IMR-90 (cell line): ENCODE results near the gene POLR1D. TPM values are rescaled to one million over a fixed set of nuclear protein-coding genes. Genes with fewer than 3 reads are reported as not detected.

ENCODE experiments used
- ATAC-seq: fragments of 200-7000 bp; cut with Tn5 transposase; 2 replicates; pipeline ENCODE4 v1.9.1; 2020; ENCODE audit warnings: low read depth, mild to moderate bottlenecking, moderate library complexity
- BruUV-seq: library from RNA; stranded (reverse); fragments of 400-500 nt; replicated peaks from 2 replicates; lab custom pipeline; 2021; lab: Mats Ljungman, UMichigan
- CTCF ChIA-PET: fragments of 300-600 bp; formaldehyde crosslinking; extraction: SDS; loops from one replicate; lab custom pipeline; 2021; ENCODE audit warnings: antibody characterized with exemption; lab: Yijun Ruan, JAX
- POLR2A ChIA-PET: fragments of 300-600 bp; sonication (Branson Sonifier 250); formaldehyde crosslinking; loops from one replicate; lab custom pipeline; 2022; ENCODE audit warnings: antibody characterized with exemption; ENCODE audit not compliant: unreplicated experiment; lab: Charles Lee
- DNase-seq: peaks from one replicate; pipeline ENCODE4 v3.0.0; 2013
- H2AFZ ChIP-seq: replicated peaks from 2 replicates; pipeline ENCODE3; 2013; ENCODE audit warnings: low read length, mild to moderate bottlenecking; ENCODE audit not compliant: poor library complexity
- H2AK5ac ChIP-seq: 2 replicates; pipeline ENCODE4 v1.6.1; 2013; ENCODE audit warnings: low read depth, low read length, inconsistent platforms
- H2AK9ac ChIP-seq: replicated peaks from 2 replicates; pipeline ENCODE3; 2013; ENCODE audit warnings: mild to moderate bottlenecking, low read depth, low read length, moderate library complexity; ENCODE audit not compliant: poor library complexity
- H2BK120ac ChIP-seq: 2 replicates; pipeline ENCODE4 v1.6.1; 2013; ENCODE audit warnings: low read depth, low read length, inconsistent platforms
- H2BK15ac ChIP-seq: 3 replicates; pipeline ENCODE4 v1.6.1; 2013; ENCODE audit warnings: low read depth, low read length, inconsistent platforms
- H2BK20ac ChIP-seq: 2 replicates; pipeline ENCODE4 v1.6.1; 2013; ENCODE audit warnings: low read depth, mild to moderate bottlenecking, inconsistent platforms, low read length, moderate library complexity
- H2BK5ac ChIP-seq: 2 replicates; pipeline ENCODE4 v1.6.1; 2013; ENCODE audit warnings: mild to moderate bottlenecking, low read depth, low read length, inconsistent platforms; ENCODE audit not compliant: poor library complexity, severe bottlenecking
- H3K14ac ChIP-seq: replicated peaks from 2 replicates; pipeline ENCODE4 v1.6.1; 2013; ENCODE audit warnings: low read depth, low read length, inconsistent platforms
- H3K18ac ChIP-seq: 2 replicates; pipeline ENCODE4 v1.6.1; 2013; ENCODE audit warnings: low read depth, low read length, control low read depth
- H3K23ac ChIP-seq: 2 replicates; pipeline ENCODE4 v1.6.1; 2013; ENCODE audit warnings: low read depth, low read length, inconsistent platforms
- H3K27ac ChIP-seq: 2 replicates; pipeline ENCODE4 v1.5.1; 2013; ENCODE audit warnings: mild to moderate bottlenecking, control low read depth, low read length; ENCODE audit not compliant: insufficient read depth
- H3K27me3 ChIP-seq: 2 replicates; pipeline ENCODE4 v1.6.1; 2013; ENCODE audit warnings: low read length; ENCODE audit not compliant: control insufficient read depth, insufficient read depth
- H3K36me3 ChIP-seq: 2 replicates; pipeline ENCODE4 v1.6.1; 2013; ENCODE audit warnings: low read length, mixed read lengths; ENCODE audit not compliant: control insufficient read depth, insufficient read depth
- H3K4ac ChIP-seq: 2 replicates; pipeline ENCODE4 v1.6.1; 2013; ENCODE audit warnings: low read depth, low read length, inconsistent platforms
- H3K4me1 ChIP-seq: 2 replicates; pipeline ENCODE4 v1.6.1; 2013; ENCODE audit warnings: low read length, mixed read lengths; ENCODE audit not compliant: control insufficient read depth, insufficient read depth
- H3K4me2 ChIP-seq: 2 replicates; pipeline ENCODE4 v1.6.1; 2013; ENCODE audit warnings: low read depth, mild to moderate bottlenecking, control low read depth, low read length, moderate library complexity
- H3K4me3 ChIP-seq: 2 replicates; pipeline ENCODE4 v1.5.1; 2013; ENCODE audit warnings: low read depth, mild to moderate bottlenecking, control low read depth, low read length, moderate library complexity; ENCODE audit not compliant: insufficient read depth
- H3K56ac ChIP-seq: 2 replicates; pipeline ENCODE4 v1.6.1; 2013; ENCODE audit warnings: low read length, inconsistent platforms; ENCODE audit not compliant: insufficient read depth; ENCODE audit errors: extremely low read depth
- H3K79me1 ChIP-seq, 2 experiments: 2 replicates each; pipeline ENCODE4 v1.6.1; 2013; ENCODE audit warnings: low read length in 2 of 2, inconsistent platforms in 1 of 2, low read depth in 1 of 2
- H3K9ac ChIP-seq: 2 replicates; pipeline ENCODE4 v1.6.1; 2013; ENCODE audit warnings: low read depth, low read length, control low read depth
- H3K9me1 ChIP-seq: 2 replicates; pipeline ENCODE4 v1.6.1; 2013; ENCODE audit warnings: low read length, inconsistent platforms; ENCODE audit not compliant: insufficient read depth
- H3K9me3 ChIP-seq: 2 replicates; pipeline ENCODE4 v1.6.1; 2013; ENCODE audit warnings: low read length; ENCODE audit not compliant: control insufficient read depth, insufficient read depth
- H4K20me1 ChIP-seq: 2 replicates; pipeline ENCODE4 v1.6.1; 2013; ENCODE audit warnings: low read length, inconsistent platforms; ENCODE audit not compliant: insufficient read depth
- H4K5ac ChIP-seq: 2 replicates; pipeline ENCODE4 v1.6.1; 2013; ENCODE audit warnings: mild to moderate bottlenecking, low read depth, low read length, control low read depth
- H4K8ac ChIP-seq, 2 experiments: 2 replicates each; pipeline ENCODE4 v1.6.1; 2013; ENCODE audit warnings: low read depth in 2 of 2, low read length in 2 of 2, control low read depth in 1 of 2, inconsistent platforms in 1 of 2
- H4K91ac ChIP-seq: 2 replicates; pipeline ENCODE4 v1.6.1; 2013; ENCODE audit warnings: low read depth, low read length, inconsistent platforms; ENCODE audit not compliant: insufficient read depth
- BHLHE40 ChIP-seq: fragments of 150-350 bp; IDR thresholded peaks from 2 replicates; pipeline ENCODE4 v1.6.1; 2016; ENCODE audit warnings: mild to moderate bottlenecking, low read depth, low read length
- CEBPB ChIP-seq: IDR thresholded peaks from 2 replicates; pipeline ENCODE4 v1.6.1; 2012; ENCODE audit warnings: low read depth, low read length, improper control_type of control experiment
- CHD1 ChIP-seq: IDR thresholded peaks from 2 replicates; pipeline ENCODE4 v1.6.1; 2012; ENCODE audit warnings: low read depth, low read length, improper control_type of control experiment
- CTCF ChIP-seq: conservative IDR thresholded peaks from 2 replicates; pipeline ENCODE4 v1.5.1; 2012; ENCODE audit warnings: mild to moderate bottlenecking, low read depth, low read length, improper control_type of control experiment
- ELK1 ChIP-seq: fragments of 150-350 bp; IDR thresholded peaks from 2 replicates; pipeline ENCODE4 v1.6.1; 2016; ENCODE audit warnings: low read depth, mild to moderate bottlenecking, low read length, moderate library complexity, borderline replicate concordance
- FOS ChIP-seq: fragments of 150-350 bp; IDR thresholded peaks from 2 replicates; pipeline ENCODE4 v1.6.1; 2016; ENCODE audit warnings: low read depth, low read length
- MAZ ChIP-seq: IDR thresholded peaks from 2 replicates; pipeline ENCODE4 v1.6.1; 2012; ENCODE audit warnings: low read depth, mild to moderate bottlenecking, low read length, improper control_type of control experiment, moderate library complexity, borderline replicate concordance
- MXI1 ChIP-seq: IDR thresholded peaks from 2 replicates; pipeline ENCODE4 v1.6.1; 2012; ENCODE audit warnings: low read depth, mild to moderate bottlenecking, low read length, moderate library complexity, borderline replicate concordance
- NFE2L2 ChIP-seq: fragments of 150-350 bp; IDR thresholded peaks from 2 replicates; pipeline ENCODE4 v1.6.1; 2016; ENCODE audit warnings: low read depth, mild to moderate bottlenecking, low read length
- RAD21 ChIP-seq: IDR thresholded peaks from 2 replicates; pipeline ENCODE4 v1.6.1; 2012; ENCODE audit warnings: low read length, improper control_type of control experiment
- RCOR1 ChIP-seq: IDR thresholded peaks from 2 replicates; pipeline ENCODE4 v1.6.1; 2012; ENCODE audit warnings: mild to moderate bottlenecking, low read length, improper control_type of control experiment; ENCODE audit not compliant: insufficient replicate concordance
- RFX5 ChIP-seq: IDR thresholded peaks from 2 replicates; pipeline ENCODE4 v1.8.0; 2012; ENCODE audit warnings: low read depth, mild to moderate bottlenecking, low read length, moderate library complexity
- SMC3 ChIP-seq: fragments of 150-350 bp; IDR thresholded peaks from 2 replicates; pipeline ENCODE4 v1.6.1; 2016; ENCODE audit warnings: low read depth, mild to moderate bottlenecking, antibody characterized with exemption, low read length, moderate library complexity
- dilution Hi-C: fragments of 300-500 bp; cut with HindIII; formaldehyde crosslinking; loops from one replicate; pipeline ENCODE4 v1.14.3; 2018; ENCODE audit warnings: low sequenced_read_pairs; ENCODE audit not compliant: unreplicated experiment
- in situ Hi-C: fragments of 300-500 bp; cut with MboI; formaldehyde crosslinking; loops from 3 replicates; pipeline ENCODE4 v1.14.3; 2019; ENCODE audit warnings: low sequenced_read_pairs, inconsistent platforms, mixed read lengths
- intact Hi-C: fragments of 100-400 bp; cut with micrococcal nuclease; formaldehyde crosslinking; loops from 2 replicates; pipeline ENCODE4 v1.10.0; 2022
- polyA plus RNA-seq, 3 experiments: library from polyadenylated mRNA; depleted of rRNA; stranded (reverse); fragments of >200 nt; gene quantifications; 2 replicates each; pipeline ENCODE4 v1.2.3, GENCODE V29; 2012; ENCODE audit warnings: low replicate concordance in 1 of 3
- total RNA-seq: library from RNA; depleted of rRNA; stranded (reverse); fragments of >200 nt; gene quantifications from 2 replicates; pipeline ENCODE4 v1.2.3, GENCODE V29; 2012
- TF ChIP-seq, protein P1 (sequence below): fragments of 150-350 bp; IDR thresholded peaks from 2 replicates; pipeline ENCODE4 v1.6.1; 2017; ENCODE audit warnings: mild to moderate bottlenecking, antibody characterized with exemption, low read length, low read depth

The POLR1D gene
- total and polyA plus RNA-seq, 2 of the 4 experiments (the other 2 are of a cell fraction), result 65.4 to 110 TPM

- no peaks in the 10 kb centered on the region for H4K20me1 ChIP-seq
- no peak overlapping the region for H3K56ac ChIP-seq
- H3K18ac ChIP-seq, result no peak overlapping the region
- H3K4ac ChIP-seq, result no peak overlapping the region
- no peak overlapping the region for H2BK20ac ChIP-seq
- no TSS peak for BruUV-seq
- no peak for TF ChIP-seq CTCF
- TF ChIP-seq RFX5, result no peak
- no peak for TF ChIP-seq BHLHE40
- TF ChIP-seq MXI1, result no peak
- TF ChIP-seq MAZ, result no peak
- no peak for TF ChIP-seq ELK1
- no peak for TF ChIP-seq CEBPB
- TF ChIP-seq SMC3, result no peak
- TF ChIP-seq FOS, result no peak
- no peak for TF ChIP-seq CHD1
- TF ChIP-seq NFE2L2, result no peak
- TF ChIP-seq RCOR1, result no peak
- no peak for TF ChIP-seq RAD21
- TF ChIP-seq, protein P1, sequence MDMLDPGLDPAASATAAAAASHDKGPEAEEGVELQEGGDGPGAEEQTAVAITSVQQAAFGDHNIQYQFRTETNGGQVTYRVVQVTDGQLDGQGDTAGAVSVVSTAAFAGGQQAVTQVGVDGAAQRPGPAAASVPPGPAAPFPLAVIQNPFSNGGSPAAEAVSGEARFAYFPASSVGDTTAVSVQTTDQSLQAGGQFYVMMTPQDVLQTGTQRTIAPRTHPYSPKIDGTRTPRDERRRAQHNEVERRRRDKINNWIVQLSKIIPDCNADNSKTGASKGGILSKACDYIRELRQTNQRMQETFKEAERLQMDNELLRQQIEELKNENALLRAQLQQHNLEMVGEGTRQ, result no peak
- H2AK5ac ChIP-seq, result no peak overlapping the region
- H3K79me1 ChIP-seq, result peaks cover 20 to 24% of the 10 kb centered on the region in 2 experiments; a peak in 3 of 4 replicates
- ChIA-PET POLR2A (no interaction called here), CTCF (no interaction called here)
- H3K9ac ChIP-seq, result no peak overlapping the region
- no peak overlapping the region for H3K4me3 ChIP-seq
- no peak overlapping the region for H3K4me2 ChIP-seq
- H4K8ac ChIP-seq, result no peak overlapping the region
- in situ Hi-C loops (no loop called here), intact Hi-C loops (no loop called here), dilution Hi-C loops (no loop called here)
- H2BK15ac ChIP-seq, result no peak overlapping the region
- no peak for DNase-seq
- peaks cover 3% of the 10 kb centered on the region; the same call in 1 of the 2 replicates for H3K9me1 ChIP-seq
- no peak overlapping the region for H2AFZ ChIP-seq
- no peak overlapping the region for H4K5ac ChIP-seq
- no peak overlapping the region for H4K91ac ChIP-seq
- no peak overlapping the region for H2BK120ac ChIP-seq
- H2AK9ac ChIP-seq, result no peak overlapping the region
- no peaks in the 10 kb centered on the region for H3K36me3 ChIP-seq
- H3K4me1 ChIP-seq, result 0 out of 2 replicates have a peak, but pooled peaks cover 2% of the 10 kb centered on the region
- H3K14ac ChIP-seq, result no peak overlapping the region
- H3K9me3 ChIP-seq, result no peaks in the 10 kb centered on the region
- no peak for ATAC-seq
- H2BK5ac ChIP-seq, result no peak overlapping the region
- H3K23ac ChIP-seq, result no peak overlapping the region
- H3K27ac ChIP-seq, result no peak overlapping the region
- no peaks in the 10 kb centered on the region for H3K27me3 ChIP-seq
Measured at GRCh38 chr13:27592865-27593264, 28.8 kb upstream of the POLR1D start.
